ENCODE results near the gene AGBL4.

AGBL4 gene

GRCh38 chr1:48644905-48645605 lies 1378.7 kb downstream of the AGBL4 start:
- H3K27ac ChIP-seq, result no peak overlapping the region
- TF ChIP-seq ZFX (IDR thresholded peaks at IDR 0.05; ENCODE audit: borderline replicate concordance) (no peak), CTCF (IDR thresholded peaks at IDR 0.05) (no peak)

- no peak for TF ChIP-seq ZFX (IDR thresholded peaks at IDR 0.05; ENCODE audit: borderline replicate concordance)
- TF ChIP-seq CTCF (IDR thresholded peaks at IDR 0.05), result no peak
Measured at GRCh38 chr1:48644190-48644900, 1379.4 kb downstream of the AGBL4 start.

GRCh38 chr1:48643193-48643592 lies 1380.6 kb downstream of the AGBL4 start:
- H3K27ac ChIP-seq, result no peak overlapping the region
- TF ChIP-seq ZFX (IDR thresholded peaks at IDR 0.05; ENCODE audit: borderline replicate concordance), result no peak
- no peak for TF ChIP-seq CTCF (IDR thresholded peaks at IDR 0.05)

More at GRCh38 chr1:48644190-48644900, 1379.4 kb downstream of the AGBL4 start:
- no peak overlapping the region for H3K27ac ChIP-seq

- TF ChIP-seq ZFX (IDR thresholded peaks at IDR 0.05; ENCODE audit: borderline replicate concordance), result no peak
- no peak for TF ChIP-seq CTCF (IDR thresholded peaks at IDR 0.05)
- H3K27ac ChIP-seq, result no peak overlapping the region
Measured at GRCh38 chr1:48640836-48641492, 1382.8 kb downstream of the AGBL4 start.

GRCh38 chr1:48629867-48630266 lies 1393.9 kb downstream of the AGBL4 start:
- H3K27ac ChIP-seq, result no peak overlapping the region
- TF ChIP-seq CTCF (IDR thresholded peaks at IDR 0.05), result no peak
- TF ChIP-seq ZFX (IDR thresholded peaks at IDR 0.05; ENCODE audit: borderline replicate concordance), result no peak

GRCh38 chr1:48627486-48627885 lies 1396.3 kb downstream of the AGBL4 start:
- H3K27ac ChIP-seq, result no peak overlapping the region
- TF ChIP-seq ZFX (IDR thresholded peaks at IDR 0.05; ENCODE audit: borderline replicate concordance) (no peak), CTCF (IDR thresholded peaks at IDR 0.05) (no peak)

- H3K27ac ChIP-seq, result no peak overlapping the region
- TF ChIP-seq ZFX (IDR thresholded peaks at IDR 0.05; ENCODE audit: borderline replicate concordance), result no peak
- no peak for TF ChIP-seq CTCF (IDR thresholded peaks at IDR 0.05)
Measured at GRCh38 chr1:48619539-48619938, 1404.2 kb downstream of the AGBL4 start.

All from 22Rv1 (cell line).